GDM1 (cell line): Measurements from ENCODE around the gene IDH3A.
A peak's percentile ranks its signal among the peaks of the same experiment; 100 is the strongest.

Experiments
- DNase-seq: peaks from one replicate; lab custom pipeline; 2025; lab: John Stamatoyannopoulos, UW

Gene IDH3A

DNA sequence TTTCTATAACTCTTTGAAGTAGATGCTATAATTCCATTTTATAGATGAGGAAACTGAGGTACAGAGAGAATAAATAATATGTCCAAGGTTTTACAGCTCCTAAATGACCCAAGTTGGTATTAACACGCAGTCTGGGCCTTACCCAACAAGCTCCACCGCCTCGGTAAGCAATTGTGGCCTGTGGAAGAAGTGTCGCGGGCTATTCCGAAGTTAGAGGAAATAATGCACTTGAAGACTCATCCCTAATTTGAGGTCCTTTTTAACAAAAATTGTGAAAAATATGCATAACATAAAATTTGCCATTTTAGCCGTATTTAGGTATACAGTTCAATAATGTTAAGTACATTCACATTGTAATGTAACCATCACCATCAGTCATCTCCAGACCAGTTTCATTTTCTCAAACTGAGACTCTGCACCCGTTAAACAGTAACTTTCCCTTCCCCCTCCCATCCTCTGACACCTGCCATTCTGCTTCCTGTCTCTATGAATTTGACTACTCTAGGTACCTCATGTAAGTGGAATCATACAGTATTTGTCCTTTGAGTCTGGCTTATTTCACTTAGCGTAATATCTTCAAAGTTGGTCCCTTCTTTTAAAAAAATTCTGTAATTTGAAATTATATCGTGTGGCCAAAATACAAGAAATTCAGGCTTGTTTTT is 18.2 kb downstream of the IDH3A start:
- no peak for DNase-seq

DNA sequence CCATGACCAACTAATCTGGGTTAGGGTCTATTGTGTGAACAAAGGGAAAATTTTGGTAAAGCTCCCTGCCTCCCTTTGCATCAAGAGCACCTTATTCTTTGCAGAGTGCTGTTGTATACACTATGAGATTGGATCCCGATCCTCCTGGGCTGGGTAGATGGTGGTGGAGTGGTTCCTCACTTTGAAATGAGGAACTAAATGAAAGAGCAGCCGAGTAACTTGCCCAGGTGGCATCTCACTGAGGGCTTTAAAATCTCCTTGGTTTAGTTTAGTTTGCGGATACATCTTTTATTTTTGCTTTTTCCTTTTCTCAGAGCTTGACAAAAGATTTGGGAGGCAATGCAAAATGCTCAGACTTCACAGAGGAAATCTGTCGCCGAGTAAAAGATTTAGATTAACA is 19.4 kb downstream of the IDH3A start:
- no peak for DNase-seq

DNA sequence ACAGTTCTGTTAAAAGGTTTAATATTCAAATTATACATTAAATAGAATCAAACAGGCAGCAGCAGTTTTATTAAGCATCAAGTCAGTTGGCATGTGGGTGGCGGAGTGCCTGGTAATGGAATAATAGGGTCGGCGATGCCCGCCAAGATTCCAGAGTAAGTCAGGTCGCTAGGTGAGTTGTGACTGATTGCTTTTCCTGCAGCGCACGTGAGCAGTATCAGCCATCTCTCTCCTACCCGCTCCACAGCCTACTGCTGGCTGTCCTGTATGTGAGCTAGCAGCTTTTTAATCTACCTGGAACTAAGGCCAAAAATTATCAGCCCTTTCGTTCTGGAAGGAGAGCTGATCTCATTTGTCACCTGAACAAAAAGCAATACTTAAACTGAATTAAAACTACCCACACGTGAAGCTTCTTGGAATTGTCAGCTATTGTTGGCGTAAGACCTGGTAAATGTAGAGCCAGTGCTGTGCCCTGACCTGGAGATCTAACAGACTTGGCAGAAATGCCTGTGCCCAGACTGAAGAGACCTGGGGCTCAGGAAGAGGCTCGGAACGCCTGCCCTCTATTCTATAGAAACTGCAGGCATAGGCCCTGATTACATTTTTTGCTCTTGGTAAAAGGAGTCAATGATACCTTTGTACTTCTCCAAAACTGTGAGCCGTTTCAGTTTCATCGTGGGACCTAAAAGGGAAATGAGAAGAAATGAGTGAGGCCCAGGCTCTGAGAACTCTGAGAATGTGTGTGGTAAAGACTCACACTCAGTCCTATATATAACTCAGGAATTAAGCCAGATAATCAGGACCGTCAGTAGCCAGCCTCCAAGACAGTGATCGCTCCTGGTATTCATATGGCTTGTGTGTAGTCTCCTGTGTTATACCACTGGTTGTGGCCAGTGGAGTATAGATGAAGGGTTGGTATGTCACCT is 21.9 kb downstream of the IDH3A start:
- no peak for DNase-seq

DNA sequence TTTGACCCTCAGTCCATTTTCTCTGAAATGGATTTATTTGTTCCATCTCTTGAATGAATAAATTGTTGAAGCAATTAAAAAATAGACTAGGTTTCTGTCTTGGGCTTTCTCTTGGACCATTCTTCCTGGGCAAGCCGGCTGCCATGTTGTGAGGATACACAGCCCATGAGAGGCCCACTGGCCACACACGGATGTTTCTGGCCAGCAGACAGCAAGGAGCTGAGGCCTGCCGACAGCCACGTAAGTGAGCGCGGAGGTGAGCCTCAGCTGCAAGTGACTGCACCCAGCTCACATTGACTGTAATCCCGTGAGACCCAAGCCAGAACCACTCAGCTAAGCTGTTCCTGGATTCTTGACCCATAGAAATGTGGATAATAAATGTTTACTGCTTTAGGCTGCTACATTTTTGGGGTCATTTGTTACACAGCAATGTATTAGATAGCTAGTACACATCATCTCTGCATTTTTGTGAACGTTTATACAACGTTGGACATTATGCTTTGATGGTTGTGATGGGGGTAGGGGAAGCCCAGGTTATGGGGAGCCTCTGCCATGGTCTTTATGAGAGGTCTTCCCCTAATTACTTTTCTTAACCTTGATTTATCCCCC is 22.8 kb downstream of the IDH3A start:
- no peak for DNase-seq

DNA sequence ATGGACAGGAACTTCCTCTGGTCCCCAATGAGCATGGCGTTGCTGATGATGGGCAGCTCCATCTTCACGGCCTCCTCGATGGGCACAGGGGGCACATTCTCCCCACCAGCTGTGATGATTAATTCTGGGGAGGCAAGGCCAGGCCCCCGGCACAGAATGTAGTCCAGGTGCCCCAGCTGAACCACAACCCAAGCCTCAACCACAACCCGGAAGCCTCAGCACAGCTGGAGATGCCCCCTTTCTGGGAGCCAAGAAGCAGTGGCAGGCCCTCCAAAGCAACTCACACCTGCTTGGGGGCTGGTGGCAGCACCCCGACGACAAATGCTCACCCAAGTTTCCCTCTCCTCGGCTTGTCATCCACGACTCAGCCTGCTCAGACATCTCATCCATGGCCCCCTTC is 25.2 kb downstream of the IDH3A start:
- DNase-seq, result peak; percentile 53

DNA sequence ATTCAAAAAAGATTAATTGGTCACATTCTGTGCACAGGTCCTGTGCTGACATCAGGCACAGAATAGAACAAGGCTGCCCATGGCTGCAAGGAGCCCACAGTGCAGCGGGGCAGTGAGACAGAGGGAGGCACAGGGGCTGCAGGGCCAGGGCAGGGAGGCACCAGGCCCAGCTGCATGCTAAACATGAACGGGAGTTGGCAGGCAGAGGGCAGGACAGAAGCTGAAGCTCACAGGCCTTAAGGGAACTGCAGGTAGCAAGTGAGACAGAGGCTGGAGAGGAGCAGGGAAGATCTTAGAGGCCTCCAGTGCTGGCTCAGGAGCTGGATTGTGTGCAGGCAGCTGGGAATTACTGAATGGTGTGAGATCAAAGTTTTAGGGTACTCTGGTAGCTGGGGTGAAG is 26.2 kb downstream of the IDH3A start:
- DNase-seq, result no peak

DNA sequence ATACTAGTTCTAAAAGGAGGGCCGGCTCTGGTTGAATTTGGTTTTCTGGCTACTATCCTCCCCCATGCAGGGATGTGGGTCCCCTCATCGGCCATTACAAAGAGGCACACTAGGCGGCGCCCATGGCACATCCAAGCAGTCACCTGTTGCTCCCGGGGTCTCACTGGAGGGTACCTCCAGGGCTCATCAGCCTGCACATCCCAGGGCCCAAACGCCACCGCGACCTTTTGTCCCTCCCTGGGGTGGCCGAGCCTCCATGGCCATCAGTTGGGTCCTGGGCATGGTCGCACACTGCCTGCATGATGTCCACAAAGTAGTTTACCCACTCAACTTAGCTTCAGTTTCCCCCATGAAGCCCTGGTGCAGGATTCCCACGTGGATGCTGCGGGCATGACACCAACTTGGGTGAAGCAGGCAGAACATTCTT is 28.3 kb downstream of the IDH3A start:
- DNase-seq, result no peak

DNA sequence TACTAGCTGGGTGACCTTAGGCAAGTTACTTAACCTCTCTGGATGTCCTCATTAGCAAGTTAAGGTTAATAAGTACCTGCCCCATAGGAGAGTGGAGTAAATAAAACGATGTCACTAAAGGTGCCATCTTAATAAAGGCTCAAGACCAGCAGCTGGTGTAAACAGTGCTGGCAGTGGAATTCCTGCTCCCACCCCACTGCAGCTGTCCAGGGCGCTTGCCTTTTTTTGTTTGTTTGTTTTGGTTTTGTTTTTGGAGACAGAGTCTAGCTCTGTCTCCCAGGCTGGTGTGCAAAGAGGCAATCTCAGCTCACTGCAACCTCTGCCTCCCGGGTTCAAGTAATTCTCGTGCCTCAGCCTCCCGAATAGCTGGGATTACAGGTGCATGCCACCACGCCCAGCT is 28.9 kb downstream of the IDH3A start:
- DNase-seq, result no peak

DNA sequence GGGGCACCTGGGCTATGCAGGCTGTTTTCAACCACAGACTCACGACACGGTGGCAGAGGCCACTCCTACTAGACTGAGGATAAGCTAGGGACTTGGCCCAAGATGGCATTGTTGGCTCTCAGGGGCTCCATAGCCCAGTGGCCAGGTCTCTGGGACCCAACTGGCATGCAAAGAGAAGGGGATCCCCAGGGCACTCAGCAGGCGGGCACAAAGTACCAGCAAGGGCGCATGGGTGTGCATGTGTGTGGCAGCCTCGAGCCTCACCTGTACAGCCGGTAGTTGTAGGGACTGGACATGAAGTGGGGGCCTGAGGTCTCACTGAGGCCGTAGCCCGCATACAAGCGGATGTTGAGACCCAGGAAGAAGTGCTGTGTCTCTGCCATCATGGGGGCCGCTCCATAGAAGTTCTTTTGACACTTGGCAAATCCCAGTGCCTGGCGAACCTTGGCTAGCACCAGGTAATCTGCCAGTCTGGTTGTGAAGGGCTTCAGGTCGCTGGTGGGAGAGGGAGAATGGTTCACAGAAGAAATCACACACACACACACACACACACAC is 30.2 kb downstream of the IDH3A start:
- DNase-seq, result no peak

DNA sequence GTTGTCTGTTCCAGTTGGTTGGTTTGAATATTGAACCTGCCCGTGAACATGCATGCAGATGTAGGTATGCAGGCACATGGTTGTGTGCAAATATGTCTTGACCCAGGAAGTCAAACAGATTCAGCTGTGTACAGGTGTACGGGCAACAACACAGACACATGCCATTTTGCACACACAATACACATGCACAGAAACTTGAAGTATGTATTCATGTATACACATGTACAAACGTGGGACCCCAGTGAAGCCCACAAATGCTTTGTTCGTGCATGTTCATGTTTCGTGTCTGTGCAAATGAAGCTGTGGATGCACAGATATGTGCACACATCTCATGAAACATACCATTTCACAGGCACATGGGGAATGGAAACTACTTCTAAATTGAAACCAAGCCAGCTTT is 30.7 kb downstream of the IDH3A start:
- DNase-seq, result no peak

DNA sequence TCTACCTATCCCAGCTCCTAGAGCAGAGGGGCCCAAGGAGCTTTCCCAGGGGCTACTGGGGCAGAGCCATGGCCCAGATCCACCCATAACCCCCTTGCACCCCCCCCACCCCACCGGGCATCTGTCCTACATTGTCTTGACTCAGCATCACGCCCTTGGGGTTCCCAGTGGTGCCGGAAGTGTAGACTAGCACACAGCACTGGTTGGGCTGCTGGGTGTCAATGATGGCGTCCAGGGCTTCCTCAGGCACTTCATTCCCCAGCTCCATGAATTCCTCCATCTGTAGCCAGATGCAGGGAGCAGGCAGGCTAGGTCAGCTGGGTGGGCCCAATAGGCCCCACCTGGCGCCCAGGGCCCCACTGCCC is 33.2 kb downstream of the IDH3A start:
- DNase-seq, result no peak

DNA sequence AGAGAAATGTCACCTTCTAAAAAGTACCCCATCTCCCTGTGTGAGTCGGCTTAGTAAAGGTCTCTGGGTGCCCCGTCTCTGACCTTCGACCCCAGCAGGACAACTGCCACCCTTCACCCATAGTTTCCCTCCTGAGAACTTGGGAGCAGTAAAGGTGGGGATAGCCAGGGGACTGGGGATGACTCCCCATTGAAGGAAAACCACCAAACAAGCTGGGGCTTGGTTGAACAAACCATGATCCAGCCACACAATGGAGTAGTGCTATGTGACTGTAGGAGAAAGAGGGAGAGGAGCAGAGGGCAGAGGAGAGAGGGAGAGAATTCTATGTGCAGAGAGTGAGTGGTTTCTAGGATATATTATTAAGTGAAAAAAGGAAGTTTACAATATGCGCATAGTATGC is 33.7 kb downstream of the IDH3A start:
- DNase-seq, result no peak

DNA sequence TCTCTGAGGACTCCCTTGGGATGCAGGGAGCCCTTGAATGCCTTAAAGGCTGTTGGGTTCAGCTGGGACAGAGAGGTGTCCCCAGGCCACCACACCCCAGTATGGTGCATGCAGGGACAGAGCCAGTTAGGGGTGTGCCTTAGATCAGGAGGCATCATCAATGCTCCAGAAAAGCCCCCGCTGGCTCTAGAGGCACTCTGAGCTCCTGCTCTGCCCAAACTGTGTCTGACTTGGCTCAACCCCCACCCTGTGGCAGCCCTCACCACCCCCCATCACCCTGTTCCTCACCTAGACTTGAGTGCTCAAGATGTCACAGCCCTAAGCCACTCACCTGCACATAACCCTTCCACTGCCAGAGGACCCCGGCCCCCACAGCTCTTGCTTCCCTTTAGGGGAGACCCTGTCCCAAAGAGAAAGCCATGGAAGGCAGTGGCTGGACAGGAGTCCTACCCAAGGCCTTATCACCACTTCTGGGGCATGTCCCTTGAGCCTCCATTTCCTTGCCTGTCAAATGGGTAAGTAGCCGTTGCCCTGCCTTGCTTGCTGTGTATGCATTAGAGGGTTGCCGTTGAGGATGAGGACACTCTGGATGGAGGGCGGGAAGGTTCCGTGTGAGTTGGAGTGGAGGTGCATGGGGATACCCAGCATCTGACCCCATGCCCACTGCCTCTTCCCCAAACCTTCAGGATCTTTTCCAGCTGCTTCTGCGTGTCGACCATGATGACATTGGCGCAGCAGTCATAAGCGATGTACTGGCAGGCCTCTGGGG is 43.8 kb downstream of the IDH3A start:
- no peak for DNase-seq

DNA sequence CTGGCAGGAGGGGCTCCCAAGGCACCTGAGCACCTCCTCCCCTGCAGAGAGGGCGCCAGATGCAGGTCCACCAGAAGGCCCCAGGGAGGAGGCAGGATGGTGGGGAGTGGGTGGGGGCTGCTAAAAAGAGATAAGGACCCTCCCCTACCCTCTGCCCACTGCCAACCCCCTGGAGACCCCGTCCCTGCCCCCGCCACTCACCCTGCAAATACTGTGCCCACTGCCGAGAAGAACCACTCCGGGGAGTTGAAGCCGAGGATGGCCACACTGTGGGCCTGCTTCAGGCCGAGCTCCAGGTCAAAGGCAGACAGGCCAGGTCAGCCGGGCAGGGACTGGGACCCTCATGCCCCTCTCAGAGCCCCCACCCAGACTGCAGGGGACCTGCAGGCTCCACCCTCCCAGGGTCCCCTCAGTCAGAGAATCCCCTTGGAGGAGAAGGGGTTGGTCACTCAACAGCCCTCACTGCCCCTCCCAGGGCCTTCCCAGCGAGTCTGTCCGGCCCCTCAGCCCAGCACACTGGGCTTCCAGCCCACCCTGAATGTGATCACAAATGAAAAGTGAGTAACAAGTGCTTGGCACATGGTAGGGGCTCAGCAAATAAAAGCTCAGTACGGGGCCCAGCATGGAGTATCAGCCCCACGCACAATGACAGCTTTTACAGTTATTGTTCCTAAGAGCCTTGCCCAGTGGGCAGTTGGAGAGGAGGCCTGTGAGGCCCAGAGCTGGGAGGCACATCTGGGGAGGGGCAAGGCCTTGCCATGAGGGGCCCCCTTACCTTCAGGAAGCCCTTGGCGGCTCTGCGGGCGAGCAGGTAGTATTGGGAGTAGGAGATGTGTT is 44.8 kb downstream of the IDH3A start:
- DNase-seq, result no peak

DNA sequence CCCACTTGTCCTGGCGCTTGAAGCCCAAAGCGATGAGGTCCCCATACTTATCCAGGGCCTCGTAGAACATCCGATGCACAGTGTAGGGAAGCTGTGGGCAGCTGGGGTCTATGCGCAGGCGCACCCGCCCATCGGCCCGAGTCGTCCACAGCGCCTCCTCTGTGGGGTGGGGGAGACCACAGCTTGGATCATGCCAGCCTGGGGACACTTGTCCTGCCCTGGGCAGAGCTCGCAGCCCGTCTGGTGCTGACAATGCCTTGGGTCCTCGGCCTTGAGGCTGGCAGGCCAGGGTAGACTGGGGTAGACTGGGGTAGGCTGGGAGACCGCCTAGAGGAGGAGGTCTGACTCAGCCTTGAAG is 45.4 kb downstream of the IDH3A start:
- DNase-seq, result no peak

DNA sequence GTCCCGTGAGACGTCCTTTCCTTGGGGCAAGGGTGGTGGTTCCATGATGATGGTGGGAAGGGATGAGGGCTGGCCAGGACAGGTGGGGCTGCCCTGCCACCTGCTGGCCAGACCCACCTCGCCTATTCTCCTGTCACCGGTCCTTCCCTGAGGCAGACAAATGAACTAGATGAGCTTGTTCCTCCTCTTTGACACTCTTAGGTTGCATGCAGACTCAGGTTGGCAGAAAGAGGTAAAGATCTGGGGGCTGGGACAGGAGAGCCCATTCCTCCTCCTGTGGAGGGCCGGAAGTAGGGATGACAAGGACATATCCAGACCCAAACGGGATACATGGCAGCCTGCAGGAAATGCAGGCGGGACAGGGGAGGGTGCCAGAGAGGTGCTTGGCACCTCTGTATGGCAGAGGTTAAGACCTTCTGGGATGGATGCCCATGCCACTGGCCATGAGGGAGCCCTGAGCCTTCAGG is 46.6 kb downstream of the IDH3A start:
- DNase-seq, result peak; percentile 51

DNA sequence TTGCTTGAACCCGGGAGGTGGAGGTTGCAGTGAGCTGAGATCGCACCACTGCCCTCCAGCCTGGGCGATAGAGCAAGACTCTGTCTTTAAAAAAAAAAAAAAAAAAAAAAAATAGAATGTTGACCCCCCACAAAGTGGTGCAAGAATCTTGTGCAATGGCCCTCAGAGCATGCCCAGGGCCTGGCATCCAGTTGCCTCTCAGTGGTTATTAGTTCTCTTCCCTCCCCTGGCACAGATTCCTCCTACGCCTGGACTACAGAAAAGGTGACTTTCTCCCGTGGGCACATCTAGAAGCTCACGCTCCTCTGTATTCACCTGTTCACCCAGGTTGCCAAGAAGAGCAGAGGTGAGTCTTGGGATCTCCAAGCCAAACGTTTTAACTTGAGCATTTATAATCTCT is 48.5 kb downstream of the IDH3A start:
- DNase-seq, result no peak

DNA sequence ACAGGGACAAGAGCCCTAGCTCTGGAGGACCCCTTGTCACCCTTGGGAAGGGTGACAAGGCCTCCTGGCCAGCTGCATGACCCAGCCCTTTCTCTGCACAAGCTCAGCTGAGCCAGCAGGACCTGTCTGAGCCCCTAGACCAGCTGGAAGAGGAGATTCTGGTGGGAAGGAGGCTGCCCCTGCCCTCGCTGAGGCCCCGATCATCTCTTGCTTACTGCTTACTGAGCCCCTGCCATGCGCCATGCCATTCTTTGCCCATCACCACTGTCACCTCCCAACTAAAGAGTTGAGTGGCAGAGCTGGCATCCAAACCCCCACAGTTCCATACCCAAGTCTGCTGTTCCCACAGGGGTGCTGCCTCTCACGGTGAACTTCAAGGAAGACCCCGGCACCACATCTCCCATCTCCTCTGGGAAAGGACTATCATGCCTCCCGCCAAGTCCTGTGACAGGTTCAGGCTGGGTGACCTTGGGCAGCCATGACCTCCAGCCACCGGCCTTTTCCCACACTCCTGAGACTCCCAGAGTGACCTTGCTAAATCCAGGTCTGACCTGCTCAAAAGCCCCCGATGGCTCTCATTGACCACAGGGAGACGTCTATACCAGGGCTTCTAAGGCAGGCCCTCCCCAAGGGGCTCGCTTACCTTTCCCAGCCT is 51.2 kb downstream of the IDH3A start:
- no peak for DNase-seq

DNA sequence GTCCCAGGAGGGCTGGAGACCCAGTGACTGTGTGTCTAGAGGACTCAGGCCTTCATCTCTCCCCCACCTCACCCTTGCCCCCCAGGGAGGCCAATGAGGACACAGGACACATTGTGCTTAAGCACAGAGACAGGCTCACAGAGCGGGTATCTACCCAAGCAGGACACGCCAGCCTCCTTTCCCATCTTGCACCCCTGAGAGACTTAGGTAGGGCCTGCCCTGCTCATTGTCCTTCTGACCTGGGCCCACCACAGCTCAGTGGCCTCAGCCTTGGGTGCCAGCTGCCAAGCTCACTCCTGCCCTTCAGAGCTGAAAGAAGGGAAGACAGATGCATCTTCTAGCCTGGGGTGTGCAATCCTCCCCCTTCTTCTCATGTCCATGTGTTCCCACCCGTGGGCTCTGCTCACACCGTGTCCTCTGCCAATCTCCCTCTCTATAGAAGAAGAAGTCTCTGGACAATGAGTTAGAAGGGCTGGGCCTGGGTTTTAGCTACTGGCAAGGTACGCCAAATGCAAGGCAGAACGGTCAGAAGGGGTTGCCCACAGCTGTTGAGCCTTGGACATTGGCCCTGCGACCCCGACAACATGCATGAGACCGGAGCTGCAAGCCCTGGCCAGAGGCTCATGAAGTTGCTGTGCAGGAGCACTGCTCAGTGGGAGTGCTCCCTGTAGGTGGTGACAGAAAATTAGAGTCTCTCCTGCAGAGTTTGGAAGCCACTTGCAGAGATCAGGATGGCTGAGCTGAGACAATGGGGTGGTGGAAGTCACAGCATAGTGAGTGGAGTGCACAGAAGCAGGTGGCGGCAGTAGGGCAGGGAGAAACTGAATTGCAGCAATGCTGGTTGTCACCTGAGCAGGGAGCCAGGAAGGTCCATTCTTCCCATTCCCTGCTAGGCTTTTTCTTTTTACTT is 52.4 kb downstream of the IDH3A start:
- no peak for DNase-seq
